Naive B cell (primary cell): Measurements from ENCODE around the gene NR1I3. TPM values are rescaled to one million over a fixed set of nuclear protein-coding genes. Genes with fewer than 3 reads are reported as not detected.

Experiments
- ATAC-seq, 2 donors: fragments of 150-1000 bp; cut with Tn5 transposase; 2 replicates each; pipeline ENCODE4 v1.10.0; 2021; ENCODE audit warnings: low read depth in 2 of 2, mild to moderate bottlenecking in 2 of 2, moderate library complexity in 2 of 2
- DNase-seq: peaks from one replicate; pipeline ENCODE4 v3.0.0; 2022
- H3K27ac Mint-ChIP-seq, 6 donors: one replicate each; pipeline ENCODE4 v1.8.0; 2020 to 2022; ENCODE audit warnings: mild to moderate bottlenecking in 6 of 6, mixed read lengths in 6 of 6, moderate library complexity in 5 of 6, inconsistent platforms in 2 of 6
- H3K27me3 Mint-ChIP-seq, 3 donors: one replicate each; pipeline ENCODE4 v1.8.0; 2021 to 2022; ENCODE audit warnings: mixed read lengths in 3 of 3, mild to moderate bottlenecking in 1 of 3
- H3K36me3 Mint-ChIP-seq, 2 donors: one replicate each; pipeline ENCODE4 v1.8.0; 2020 to 2022; ENCODE audit warnings: mixed read lengths in 2 of 2, inconsistent platforms in 1 of 2, mild to moderate bottlenecking in 1 of 2
- H3K4me1 Mint-ChIP-seq, 3 donors: one replicate each; pipeline ENCODE4 v1.8.0; 2020 to 2022; ENCODE audit warnings: mixed read lengths in 3 of 3, inconsistent platforms in 1 of 3, mild to moderate bottlenecking in 1 of 3, moderate library complexity in 1 of 3
- H3K4me3 Mint-ChIP-seq, 8 donors: one replicate each; pipeline ENCODE4 v1.8.0; 2020 to 2022; ENCODE audit warnings: mild to moderate bottlenecking in 8 of 8, mixed read lengths in 8 of 8, moderate library complexity in 8 of 8, inconsistent platforms in 2 of 8
- H3K9me3 Mint-ChIP-seq, 7 donors: one replicate each; pipeline ENCODE4 v1.8.0; 2020 to 2022; ENCODE audit warnings: mixed read lengths in 7 of 7, mild to moderate bottlenecking in 5 of 7, inconsistent platforms in 2 of 7, moderate library complexity in 1 of 7
- polyA plus RNA-seq, 6 donors: library from polyadenylated mRNA; unstranded; fragments of 300-500 nt; fragmentation: Illumina TruSeq; gene quantifications; one replicate each; pipeline ENCODE4 v1.2.3, GENCODE V29; 2021; ENCODE audit warnings: low read depth in 6 of 6

NR1I3 gene
- polyA plus RNA-seq, 6 donors from 2014 or later: not detected

DNA sequence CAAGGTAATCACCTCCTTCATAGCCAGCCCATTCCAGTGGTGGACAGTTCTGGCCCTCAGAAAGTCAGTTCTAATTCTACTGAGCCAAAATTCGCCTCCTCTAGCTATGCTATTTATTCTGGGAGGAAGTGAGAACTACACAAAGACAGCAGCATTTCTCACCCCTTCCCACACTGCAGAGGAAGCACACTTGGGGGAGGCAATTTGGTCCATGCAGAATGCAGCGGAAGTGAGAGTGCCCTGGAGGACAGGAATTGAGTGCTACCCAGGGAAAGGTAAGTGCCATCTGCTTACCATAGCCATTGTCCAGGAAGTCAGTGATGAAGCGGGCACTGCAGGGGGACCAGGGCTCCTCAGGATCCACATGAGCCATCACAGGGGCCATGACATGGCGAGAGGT is 42.8 kb downstream of the NR1I3 start:
- Mint-ChIP-seq H3K27ac (peak overlapping the region; percentile 9 to 93 (median 64)), H3K4me1 (peaks cover 34 to 48% (median 42%) of the 10 kb centered on the region in 3 donors), H3K36me3 (no peaks in the 10 kb centered on the region), H3K4me3 (peak overlapping the region in 6 of 8 donors; percentile 21 to 90 (median 80)), H3K27me3 (peaks cover 0 to 8% (median 0%) of the 10 kb centered on the region in 3 donors), H3K9me3 (no peaks in the 10 kb centered on the region)
- peak; percentile 41 for DNase-seq
- ATAC-seq: peak; percentile 78 to 79

- peak overlapping the region in 1 of 8 donors; percentile 59 for H3K4me3 Mint-ChIP-seq
- H3K27me3 Mint-ChIP-seq: peaks cover 0 to 2% (median 0%) of the 10 kb centered on the region in 3 donors
- H3K27ac Mint-ChIP-seq: peak overlapping the region in 3 of 6 donors; percentile 15 to 72 (median 20)
- no peaks in the 10 kb centered on the region for H3K9me3 Mint-ChIP-seq
- peaks cover 37 to 57% (median 50%) of the 10 kb centered on the region in 3 donors for H3K4me1 Mint-ChIP-seq
- no peak for DNase-seq
- ATAC-seq: no peak
- H3K36me3 Mint-ChIP-seq: no peaks in the 10 kb centered on the region
Measured at GRCh38 chr1:161193561-161194235, 44.3 kb downstream of the NR1I3 start.

GRCh38 chr1:161192476-161193465 is 45.2 kb downstream of the NR1I3 start:
- Mint-ChIP-seq H3K27ac (peak overlapping the region in 3 of 6 donors; percentile 20 to 96 (median 93)), H3K36me3 (no peaks in the 10 kb centered on the region), H3K4me1 (peaks cover 41 to 65% (median 57%) of the 10 kb centered on the region in 3 donors), H3K27me3 (no peaks in the 10 kb centered on the region), H3K9me3 (no peaks in the 10 kb centered on the region), H3K4me3 (peak overlapping the region in 7 of 8 donors; percentile 24 to 87 (median 59))
- DNase-seq (peak; percentile 69), ATAC-seq (peak; percentile 83 to 84)

DNA sequence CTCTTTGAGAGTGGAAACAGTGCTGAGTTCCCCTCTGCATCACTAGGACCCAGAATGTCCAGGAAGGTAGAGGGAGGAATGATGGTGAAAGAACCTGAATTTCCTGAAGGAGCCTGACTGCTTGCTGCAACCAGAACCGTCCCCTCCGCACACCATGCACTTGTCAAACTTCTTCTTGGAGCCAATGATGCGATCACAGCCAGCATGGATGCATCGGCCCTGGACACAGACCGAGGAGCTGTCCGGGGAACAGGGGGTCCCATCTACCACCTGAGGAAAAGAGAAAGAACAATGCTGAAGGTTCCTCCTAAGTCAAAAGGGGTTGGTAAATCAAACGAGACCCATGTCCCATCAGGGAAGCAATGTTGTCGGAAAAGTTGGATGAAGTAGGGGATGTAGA is 46.0 kb downstream of the NR1I3 start:
- no peaks in the 10 kb centered on the region for H3K36me3 Mint-ChIP-seq
- peak overlapping the region in 1 of 6 donors; percentile 56 for H3K27ac Mint-ChIP-seq
- H3K27me3 Mint-ChIP-seq: no peaks in the 10 kb centered on the region
- ATAC-seq (no peak), DNase-seq (no peak)
- peaks cover 46 to 69% (median 65%) of the 10 kb centered on the region in 3 donors for H3K4me1 Mint-ChIP-seq
- peak overlapping the region in 3 of 8 donors; percentile 39 to 78 (median 62) for H3K4me3 Mint-ChIP-seq
- no peaks in the 10 kb centered on the region for H3K9me3 Mint-ChIP-seq

GRCh38 chr1:161190962-161191521 is 47.0 kb downstream of the NR1I3 start:
- no peak for DNase-seq
- no peaks in the 10 kb centered on the region for H3K27me3 Mint-ChIP-seq
- peaks cover 51 to 74% (median 71%) of the 10 kb centered on the region in 3 donors for H3K4me1 Mint-ChIP-seq
- no peak for ATAC-seq
- peak overlapping the region in 1 of 6 donors; percentile 30 for H3K27ac Mint-ChIP-seq
- H3K36me3 Mint-ChIP-seq: no peaks in the 10 kb centered on the region
- H3K9me3 Mint-ChIP-seq: no peaks in the 10 kb centered on the region
- no peak overlapping the region for H3K4me3 Mint-ChIP-seq

- DNase-seq: no peak
- Mint-ChIP-seq H3K36me3 (no peaks in the 10 kb centered on the region), H3K27ac (peak overlapping the region in 5 of 6 donors; percentile 23 to 90 (median 34)), H3K9me3 (no peaks in the 10 kb centered on the region), H3K27me3 (no peaks in the 10 kb centered on the region), H3K4me1 (peaks cover 52 to 75% (median 72%) of the 10 kb centered on the region in 3 donors), H3K4me3 (peak overlapping the region in 1 of 8 donors; percentile 32)
- no peak for ATAC-seq
Measured at GRCh38 chr1:161189036-161189435, 49.0 kb downstream of the NR1I3 start.

DNA sequence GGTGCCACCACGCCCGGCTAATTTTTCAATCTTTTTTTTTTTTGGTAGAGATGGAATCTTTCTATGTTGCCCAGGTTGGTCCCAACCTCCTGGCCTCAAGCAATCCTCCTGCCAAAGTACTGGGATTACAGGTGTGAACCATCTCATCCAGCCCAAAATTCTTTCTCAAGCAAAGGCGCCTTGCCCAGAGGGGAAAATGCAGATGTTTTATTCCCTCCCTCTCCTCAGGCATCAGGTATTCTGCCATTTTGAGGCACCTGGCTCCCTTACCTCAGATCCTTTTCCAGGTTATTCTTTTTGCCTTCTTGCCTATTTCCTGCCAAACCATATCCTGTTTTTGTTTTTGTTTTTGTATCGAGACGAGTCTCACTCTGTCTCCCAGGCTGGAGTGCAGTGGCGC is 49.6 kb downstream of the NR1I3 start:
- no peaks in the 10 kb centered on the region for H3K36me3 Mint-ChIP-seq
- H3K27me3 Mint-ChIP-seq: no peaks in the 10 kb centered on the region
- DNase-seq: no peak
- no peak for ATAC-seq
- peak overlapping the region in 1 of 8 donors; percentile 42 for H3K4me3 Mint-ChIP-seq
- H3K9me3 Mint-ChIP-seq: no peaks in the 10 kb centered on the region
- H3K4me1 Mint-ChIP-seq: peaks cover 58 to 82% (median 74%) of the 10 kb centered on the region in 3 donors
- H3K27ac Mint-ChIP-seq: peak overlapping the region; percentile 23 to 91 (median 76)

DNA sequence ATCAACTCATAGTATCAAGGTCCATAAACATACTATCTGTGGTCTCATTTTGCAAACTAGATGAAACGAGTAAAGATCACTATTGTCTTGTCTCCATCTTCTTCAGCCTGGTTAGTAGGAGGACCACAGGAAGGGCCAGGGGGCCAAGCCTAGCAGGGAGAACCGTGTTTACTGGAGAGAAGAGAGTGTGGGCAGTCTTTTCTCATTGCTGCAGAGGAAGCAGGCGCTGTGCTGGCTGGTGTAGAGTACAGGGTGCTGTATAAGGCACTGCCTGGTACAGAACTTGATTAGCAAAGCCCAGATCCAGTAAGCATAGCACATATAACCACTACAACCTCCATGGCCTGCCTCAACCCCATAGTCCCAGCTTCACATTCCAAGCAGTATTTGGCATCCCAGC is 50.7 kb downstream of the NR1I3 start:
- no peaks in the 10 kb centered on the region for H3K27me3 Mint-ChIP-seq
- peaks cover 56 to 86% (median 73%) of the 10 kb centered on the region in 3 donors for H3K4me1 Mint-ChIP-seq
- peak overlapping the region; percentile 58 to 96 (median 88) for H3K27ac Mint-ChIP-seq
- no peak for DNase-seq
- no peak for ATAC-seq
- H3K4me3 Mint-ChIP-seq: peak overlapping the region in 6 of 8 donors; percentile 49 to 85 (median 73)
- no peaks in the 10 kb centered on the region for H3K36me3 Mint-ChIP-seq
- H3K9me3 Mint-ChIP-seq: no peaks in the 10 kb centered on the region

DNA sequence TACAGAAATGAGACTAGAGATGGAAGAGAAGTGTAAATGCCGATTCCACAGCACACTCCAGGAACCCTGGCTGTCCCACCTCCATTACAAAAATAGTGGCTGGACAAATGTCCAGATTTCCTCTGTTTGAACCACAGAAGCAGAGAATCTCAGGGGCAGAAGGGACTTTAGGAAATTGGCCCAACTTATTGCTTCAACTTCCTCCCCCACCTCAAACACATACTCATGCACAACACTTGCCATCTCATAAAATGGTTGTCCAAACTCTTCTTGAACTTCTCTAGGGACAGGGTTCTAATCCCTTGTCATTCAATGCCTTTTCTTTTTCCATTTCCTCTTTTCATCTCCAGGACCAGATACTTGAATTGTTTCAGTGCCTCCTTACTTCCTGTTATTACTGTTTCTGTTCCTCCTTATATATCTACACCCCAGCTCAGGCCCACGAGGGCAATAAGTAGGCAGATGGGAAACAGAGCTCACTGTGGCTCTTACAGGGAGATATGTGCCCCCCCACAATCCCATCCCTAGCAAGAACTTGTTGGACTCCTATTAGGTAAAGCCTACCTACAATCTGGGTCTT is 52.2 kb downstream of the NR1I3 start:
- peak; percentile 72 to 75 for ATAC-seq
- Mint-ChIP-seq H3K4me3 (peak overlapping the region; percentile 72 to 93 (median 86)), H3K4me1 (peaks cover 61 to 86% (median 77%) of the 10 kb centered on the region in 3 donors), H3K36me3 (no peaks in the 10 kb centered on the region), H3K27ac (peak overlapping the region; percentile 84 to 98 (median 91)), H3K9me3 (no peaks in the 10 kb centered on the region), H3K27me3 (no peaks in the 10 kb centered on the region)
- peak; percentile 78 for DNase-seq

- no peaks in the 10 kb centered on the region for H3K36me3 Mint-ChIP-seq
- H3K4me3 Mint-ChIP-seq: peak overlapping the region; percentile 72 to 93 (median 86)
- H3K9me3 Mint-ChIP-seq: no peaks in the 10 kb centered on the region
- DNase-seq (peak; percentile 86), ATAC-seq (peak; percentile 81 to 83)
- peak overlapping the region; percentile 84 to 98 (median 91) for H3K27ac Mint-ChIP-seq
- no peaks in the 10 kb centered on the region for H3K27me3 Mint-ChIP-seq
- H3K4me1 Mint-ChIP-seq: peaks cover 66 to 89% (median 83%) of the 10 kb centered on the region in 3 donors
Measured at GRCh38 chr1:161185282-161185682, 52.7 kb downstream of the NR1I3 start.

GRCh38 chr1:161182214-161182613 is 55.8 kb downstream of the NR1I3 start:
- peak overlapping the region; percentile 27 to 84 (median 52) for H3K4me3 Mint-ChIP-seq
- H3K27me3 Mint-ChIP-seq: no peaks in the 10 kb centered on the region
- no peak for ATAC-seq
- no peaks in the 10 kb centered on the region for H3K9me3 Mint-ChIP-seq
- H3K4me1 Mint-ChIP-seq: peaks cover 64 to 81% (median 79%) of the 10 kb centered on the region in 3 donors
- H3K36me3 Mint-ChIP-seq: no peaks in the 10 kb centered on the region
- DNase-seq: no peak
- H3K27ac Mint-ChIP-seq: peak overlapping the region; percentile 43 to 83 (median 70)

GRCh38 chr1:161180639-161181038 is 57.4 kb downstream of the NR1I3 start:
- Mint-ChIP-seq H3K36me3 (no peaks in the 10 kb centered on the region), H3K4me3 (peak overlapping the region in 3 of 8 donors; percentile 3 to 56 (median 23)), H3K27me3 (no peaks in the 10 kb centered on the region), H3K4me1 (peaks cover 63 to 81% (median 77%) of the 10 kb centered on the region in 3 donors), H3K27ac (peak overlapping the region in 3 of 6 donors; percentile 30 to 83 (median 63)), H3K9me3 (no peaks in the 10 kb centered on the region)
- DNase-seq: no peak
- ATAC-seq: no peak
